Upper lobe of left lung (tissue), 6 donors: ENCODE data around the gene NT5M. TPM values are rescaled to one million over a fixed set of nuclear protein-coding genes. Genes with fewer than 3 reads are reported as not detected.

Experiments used
- ATAC-seq, 2 donors: fragments of 200-7000 bp; cut with Tn5 transposase; one replicate each; pipeline ENCODE4 v1.9.1; 2022; ENCODE audit warnings: mild to moderate bottlenecking in 2 of 2, moderate library complexity in 2 of 2; ENCODE audit not compliant: low FRiP score in 2 of 2
- DNase-seq, 2 donors: peaks; one replicate each; pipeline ENCODE4 v3.0.0-alpha.2; 2019 to 2020
- H3K27ac ChIP-seq, 4 donors: fragments of 200-600 bp; sonication (generic); one replicate each; pipeline ENCODE4 v1.5.1; 2016 to 2019
- H3K27me3 ChIP-seq, 4 donors: fragments of 200-600 bp; sonication (generic); one replicate each; pipeline ENCODE4 v1.5.1; 2017 to 2019
- H3K36me3 ChIP-seq, 4 donors: fragments of 200-600 bp; sonication (generic); one replicate each; pipeline ENCODE4 v1.5.1; 2016 to 2019
- H3K4me1 ChIP-seq, 4 donors: fragments of 200-600 bp; sonication (generic); one replicate each; pipeline ENCODE4 v1.5.1; 2018 to 2019
- H3K4me3 ChIP-seq, 4 donors: fragments of 200-600 bp; sonication (generic); one replicate each; pipeline ENCODE4 v1.5.1; 2017 to 2019; ENCODE audit warnings: mild to moderate bottlenecking in 2 of 4, moderate library complexity in 1 of 4
- H3K9me3 ChIP-seq, 4 donors: fragments of 200-600 bp; sonication (generic); one replicate each; pipeline ENCODE4 v1.5.1; 2018 to 2019
- EP300 ChIP-seq, 4 donors: sonication (generic); formaldehyde crosslinking; IDR thresholded peaks; one replicate each; pipeline ENCODE4 v1.5.1; 2017; ENCODE audit warnings: antibody characterized with exemption in 4 of 4, control low read depth in 2 of 4
- POLR2A ChIP-seq, 4 donors: fragments of 450-650 bp; IDR thresholded peaks; one replicate each; pipeline ENCODE4 v1.5.1; 2016 to 2017; ENCODE audit warnings: antibody characterized with exemption in 4 of 4, mild to moderate bottlenecking in 2 of 4
- POLR2AphosphoS5 ChIP-seq, 2 donors: sonication (generic); formaldehyde crosslinking; IDR thresholded peaks; one replicate each; pipeline ENCODE4 v1.5.1; 2017; ENCODE audit warnings: antibody characterized with exemption in 2 of 2
- WGBS, 2 donors: methylation state at CpG; one replicate each; pipeline ENCODE4 v1.1.5; 2017 to 2018; 5-methylcytosine and 5-hydroxymethylcytosine counted together
- total RNA-seq, 6 donors: library from RNA; depleted of rRNA in 4 of 6; stranded (reverse); fragments of >200 nt in 4 of 6; gene quantifications; one replicate each; pipeline versions ENCODE4 v1.1.0 to v1.2.1, GENCODE V29; 2016 to 2021
- TF ChIP-seq, protein P1 (sequence below), 6 experiments: fragments of 450-650 bp in 4 of 6; fragments of 200-600 bp in 2 of 6; sonication (generic) in 2 of 6; IDR thresholded peaks; one replicate each; pipeline ENCODE4 v1.5.1; 2016 to 2019; ENCODE audit warnings: antibody characterized with exemption in 6 of 6
- donor health status: DM: no; HTN: no; CAD: no; lungs with moderate emphysema.
- donor health status: DM: no; HTN: yes; CAD: no; lungs with severe emphysema.

NT5M gene
- total RNA-seq, 6 donors from 2014 or later, result 1.2 to 3.7 (median 1.8) TPM

DNA sequence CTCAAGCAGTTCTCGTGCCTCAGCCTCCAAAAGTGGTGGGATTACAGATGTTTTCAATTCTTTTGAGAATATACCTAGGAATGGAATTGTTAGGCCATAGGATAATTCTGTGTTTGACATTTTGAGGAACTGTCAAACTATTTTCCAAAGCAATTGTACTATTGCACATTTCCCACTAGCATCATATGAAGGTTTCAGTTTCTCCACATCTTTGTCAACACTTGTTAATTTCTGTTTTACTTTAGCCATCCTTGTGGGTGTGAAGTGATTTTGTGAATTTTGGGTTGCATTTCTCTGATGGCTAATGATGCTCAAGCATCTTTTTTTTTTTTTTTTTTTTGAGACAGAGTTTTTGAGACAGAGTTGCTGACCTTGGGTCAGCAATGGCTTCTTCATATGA is 6.2 kb downstream of the NT5M start:
- Histone ChIP-seq H3K4me3 (no peak overlapping the region), H3K4me1 (peaks cover under 1 to 10% (median 4%) of the 10 kb centered on the region in 4 donors), H3K27me3 (no peaks in the 10 kb centered on the region), H3K27ac (no peak overlapping the region), H3K9me3 (no peaks in the 10 kb centered on the region), H3K36me3 (no peaks in the 10 kb centered on the region)
- TF ChIP-seq POLR2AphosphoS5 (IDR thresholded peaks at IDR 0.05), result no peak
- TF ChIP-seq, protein P1, sequence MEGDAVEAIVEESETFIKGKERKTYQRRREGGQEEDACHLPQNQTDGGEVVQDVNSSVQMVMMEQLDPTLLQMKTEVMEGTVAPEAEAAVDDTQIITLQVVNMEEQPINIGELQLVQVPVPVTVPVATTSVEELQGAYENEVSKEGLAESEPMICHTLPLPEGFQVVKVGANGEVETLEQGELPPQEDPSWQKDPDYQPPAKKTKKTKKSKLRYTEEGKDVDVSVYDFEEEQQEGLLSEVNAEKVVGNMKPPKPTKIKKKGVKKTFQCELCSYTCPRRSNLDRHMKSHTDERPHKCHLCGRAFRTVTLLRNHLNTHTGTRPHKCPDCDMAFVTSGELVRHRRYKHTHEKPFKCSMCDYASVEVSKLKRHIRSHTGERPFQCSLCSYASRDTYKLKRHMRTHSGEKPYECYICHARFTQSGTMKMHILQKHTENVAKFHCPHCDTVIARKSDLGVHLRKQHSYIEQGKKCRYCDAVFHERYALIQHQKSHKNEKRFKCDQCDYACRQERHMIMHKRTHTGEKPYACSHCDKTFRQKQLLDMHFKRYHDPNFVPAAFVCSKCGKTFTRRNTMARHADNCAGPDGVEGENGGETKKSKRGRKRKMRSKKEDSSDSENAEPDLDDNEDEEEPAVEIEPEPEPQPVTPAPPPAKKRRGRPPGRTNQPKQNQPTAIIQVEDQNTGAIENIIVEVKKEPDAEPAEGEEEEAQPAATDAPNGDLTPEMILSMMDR (IDR thresholded peaks at IDR 0.05), result no peak
- WGBS, 2 donors, result 100% methylated on average over 1 of the region's 1 CpG
- no peak for ATAC-seq
- no peak for DNase-seq

DNA sequence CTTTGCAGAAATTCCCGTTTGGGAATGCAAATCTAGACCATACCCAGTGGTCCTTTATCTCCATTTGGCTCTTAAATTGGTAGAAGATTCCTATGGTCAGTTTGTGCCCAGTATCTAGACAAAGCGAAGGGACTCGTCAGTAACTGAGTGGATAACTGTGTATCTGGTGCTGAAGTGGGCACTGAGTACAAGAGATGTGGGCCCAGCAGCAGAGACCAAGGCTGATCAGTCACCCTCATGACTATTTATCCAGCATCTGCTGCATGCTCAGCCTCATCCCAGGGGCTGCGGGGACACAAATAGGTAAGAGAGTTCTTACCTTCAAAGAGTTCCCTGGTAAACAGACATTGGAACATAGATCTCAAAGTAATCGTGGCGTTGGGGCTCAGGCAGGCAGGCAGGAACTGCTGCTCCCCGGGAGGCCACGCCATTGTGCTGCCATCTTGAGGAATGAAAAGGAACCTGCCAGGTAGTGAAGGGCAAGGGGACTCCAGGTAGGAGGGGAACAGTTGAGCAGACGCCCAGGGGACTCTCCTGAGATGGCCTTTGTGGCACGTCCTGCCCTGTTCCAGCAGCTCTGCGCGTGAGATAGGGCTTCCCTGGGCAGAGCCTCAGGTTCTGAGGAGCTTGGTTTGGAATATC is 10.3 kb downstream of the NT5M start:
- H3K4me3 ChIP-seq, result no peak overlapping the region
- H3K9me3 ChIP-seq, result no peaks in the 10 kb centered on the region
- TF ChIP-seq POLR2AphosphoS5 (IDR thresholded peaks at IDR 0.05), result no peak
- TF ChIP-seq, protein P1 (IDR thresholded peaks at IDR 0.05), result peak; percentile 25 to 66 (median 57)
- no peaks in the 10 kb centered on the region for H3K4me1 ChIP-seq
- peak in 1 of 2 donors; percentile 63 for DNase-seq
- no peaks in the 10 kb centered on the region for H3K36me3 ChIP-seq
- H3K27me3 ChIP-seq, result no peaks in the 10 kb centered on the region
- no peak overlapping the region for H3K27ac ChIP-seq
- WGBS, 2 donors, result 51 to 52% methylated on average over 12 of the region's 12 CpGs
- peak; percentile 43 to 87 for ATAC-seq

DNA sequence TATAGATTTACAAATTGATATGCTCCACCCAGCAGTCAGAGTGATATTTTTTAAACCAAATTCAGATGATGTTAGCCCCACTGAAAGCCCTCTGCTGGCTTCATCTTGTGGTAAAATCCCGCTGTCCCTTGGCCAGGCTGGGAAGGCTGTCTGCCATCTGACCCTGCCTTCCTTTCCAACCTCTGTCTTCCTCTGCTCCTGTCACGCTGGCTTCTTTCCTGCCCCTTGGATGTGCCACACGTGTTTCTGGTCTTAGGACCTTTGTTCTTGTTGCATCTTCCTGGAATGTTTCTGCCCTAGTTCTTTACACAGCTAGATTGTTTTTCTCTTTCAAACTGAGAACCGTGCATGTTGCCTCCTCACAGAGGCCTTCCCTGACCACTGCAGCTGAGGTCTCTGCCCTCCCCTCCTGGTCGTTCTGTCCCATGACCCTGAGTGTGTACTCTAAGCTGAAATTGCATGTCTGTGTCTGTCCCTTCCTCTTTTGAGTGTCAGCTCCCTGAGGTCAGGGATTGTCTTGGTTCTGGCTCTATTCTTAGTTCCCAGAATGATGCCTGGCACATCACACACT is 11.4 kb downstream of the NT5M start:
- ATAC-seq, result no peak

DNA sequence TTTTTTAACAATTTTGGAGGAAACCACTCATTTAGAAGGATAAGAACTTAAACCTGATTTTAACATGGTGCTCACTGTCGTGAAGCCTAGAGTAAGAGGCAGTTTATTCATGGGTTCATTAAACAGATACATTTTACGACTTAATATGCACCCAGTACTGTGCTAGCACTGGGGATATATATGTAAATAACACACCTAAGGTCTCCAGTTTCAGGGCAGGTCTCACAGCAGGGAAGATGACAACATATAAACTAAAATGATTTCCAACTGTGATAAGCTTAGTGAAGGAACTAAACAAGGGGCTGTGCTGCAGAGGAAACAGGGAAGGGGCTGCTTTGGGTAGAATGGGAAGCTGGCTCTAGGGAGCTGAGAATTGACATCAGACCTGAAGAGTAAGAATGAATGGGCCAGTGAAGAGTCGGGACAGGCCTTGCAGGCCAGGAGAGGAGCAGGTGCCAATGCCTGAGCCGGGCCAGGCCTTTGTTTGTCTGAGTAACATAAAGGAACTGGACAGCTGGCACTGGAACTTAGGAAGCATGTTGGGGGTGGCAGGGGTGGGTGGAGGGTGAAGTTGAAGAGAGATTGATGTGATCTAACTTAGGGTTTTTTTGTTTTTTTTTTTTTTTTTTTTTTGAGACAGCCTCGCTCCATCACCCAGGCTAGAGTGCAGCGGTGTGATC is 12.1 kb downstream of the NT5M start:
- ATAC-seq, result no peak
- no peaks in the 10 kb centered on the region for H3K27me3 ChIP-seq
- WGBS, 2 donors, result 90% methylated on average over 6 of the region's 6 CpGs
- no peak overlapping the region for H3K27ac ChIP-seq
- no peaks in the 10 kb centered on the region for H3K4me1 ChIP-seq
- no peak overlapping the region for H3K4me3 ChIP-seq
- no peaks in the 10 kb centered on the region for H3K9me3 ChIP-seq
- TF ChIP-seq EP300 (IDR thresholded peaks at IDR 0.05) (no peak), POLR2AphosphoS5 (IDR thresholded peaks at IDR 0.05) (no peak), POLR2A (IDR thresholded peaks at IDR 0.05) (no peak)
- TF ChIP-seq, protein P1 (IDR thresholded peaks at IDR 0.05), result no peak
- DNase-seq, result no peak
- H3K36me3 ChIP-seq, result no peaks in the 10 kb centered on the region

More for the DNA sequence above, 11.4 kb downstream of the NT5M start:
- TF ChIP-seq EP300 (IDR thresholded peaks at IDR 0.05) (no peak), POLR2AphosphoS5 (IDR thresholded peaks at IDR 0.05) (no peak), POLR2A (IDR thresholded peaks at IDR 0.05) (no peak)
- TF ChIP-seq, protein P1 (IDR thresholded peaks at IDR 0.05), result no peak
- no peak overlapping the region for H3K4me3 ChIP-seq
- 68 to 69% methylated on average over 5 of the region's 5 CpGs for WGBS, 2 donors
- no peaks in the 10 kb centered on the region for H3K9me3 ChIP-seq
- DNase-seq, result no peak
- H3K4me1 ChIP-seq, result no peaks in the 10 kb centered on the region
- no peaks in the 10 kb centered on the region for H3K36me3 ChIP-seq
- no peak overlapping the region for H3K27ac ChIP-seq
- no peaks in the 10 kb centered on the region for H3K27me3 ChIP-seq
